GM18868 (cell line): ENCODE results near the gene ANKRD44.

Experiments
- ATAC-seq: cut with Tn5 transposase; IDR thresholded peaks from one replicate; pipeline ENCODE4 v1.9.1; 2021; ENCODE audit warnings: mild to moderate bottlenecking, moderate library complexity; ENCODE audit not compliant: unreplicated experiment

Gene ANKRD44

GRCh38 chr2:197185676-197186075 is 124.9 kb downstream of the ANKRD44 start:
- ATAC-seq: no peak

- ATAC-seq: no peak
Observed at GRCh38 chr2:197184959-197185586, 125.5 kb downstream of the ANKRD44 start.

GRCh38 chr2:197183355-197183754 is 127.2 kb downstream of the ANKRD44 start:
- no peak for ATAC-seq

- no peak for ATAC-seq
Observed at GRCh38 chr2:197182668-197183067, 127.9 kb downstream of the ANKRD44 start.

- no peak for ATAC-seq
Observed at GRCh38 chr2:197181491-197181890, 129.1 kb downstream of the ANKRD44 start.

GRCh38 chr2:197179744-197180498 is 130.7 kb downstream of the ANKRD44 start:
- ATAC-seq: no peak

GRCh38 chr2:197176522-197176921 is 134.1 kb downstream of the ANKRD44 start:
- no peak for ATAC-seq

GRCh38 chr2:197174539-197175094 is 136.0 kb downstream of the ANKRD44 start:
- no peak for ATAC-seq

- no peak for ATAC-seq
Observed at GRCh38 chr2:197171582-197171981, 139.0 kb downstream of the ANKRD44 start.

- ATAC-seq: no peak
Observed at GRCh38 chr2:197170208-197170607, 140.4 kb downstream of the ANKRD44 start.

- peak; percentile 90 for ATAC-seq
Observed at GRCh38 chr2:197168705-197169104, 141.9 kb downstream of the ANKRD44 start.

- no peak for ATAC-seq
Observed at GRCh38 chr2:197167608-197168314, 142.8 kb downstream of the ANKRD44 start.

- ATAC-seq: no peak
Observed at GRCh38 chr2:197165020-197165419, 145.6 kb downstream of the ANKRD44 start.

- ATAC-seq: no peak
Observed at GRCh38 chr2:197164141-197164754, 146.3 kb downstream of the ANKRD44 start.

- ATAC-seq: no peak
Observed at GRCh38 chr2:197163712-197164140, 146.9 kb downstream of the ANKRD44 start.

- no peak for ATAC-seq
Observed at GRCh38 chr2:197161774-197162173, 148.8 kb downstream of the ANKRD44 start.

- ATAC-seq: peak; percentile 45
Observed at GRCh38 chr2:197159661-197160211, 150.8 kb downstream of the ANKRD44 start.

- no peak for ATAC-seq
Observed at GRCh38 chr2:197158591-197159550, 151.7 kb downstream of the ANKRD44 start.

- no peak for ATAC-seq
Observed at GRCh38 chr2:197157879-197158537, 152.6 kb downstream of the ANKRD44 start.
